ENCODE measurements around the gene SDK1.
A peak's percentile ranks its signal among the peaks of the same experiment; 100 is the strongest.

DNA sequence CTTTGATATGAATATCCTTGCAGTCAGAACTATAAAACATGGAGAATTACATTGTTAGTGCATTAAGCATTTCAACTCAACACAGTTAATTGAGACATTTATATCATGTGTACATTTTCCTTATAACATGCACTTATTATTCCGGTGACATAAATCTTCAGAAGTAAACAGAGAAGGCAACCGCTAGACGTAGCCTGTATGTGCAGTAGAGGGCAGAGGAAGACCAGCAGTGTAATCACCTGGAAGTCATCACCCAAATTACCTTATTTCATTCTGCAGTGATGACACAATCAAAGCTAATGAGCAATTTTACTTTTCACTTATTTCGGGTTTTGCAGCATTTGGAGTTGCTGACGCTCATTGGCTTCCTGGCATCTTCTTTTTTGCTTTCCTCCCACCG, 394.6 kb downstream of the SDK1 start:
- TF ChIP-seq, protein P1, sequence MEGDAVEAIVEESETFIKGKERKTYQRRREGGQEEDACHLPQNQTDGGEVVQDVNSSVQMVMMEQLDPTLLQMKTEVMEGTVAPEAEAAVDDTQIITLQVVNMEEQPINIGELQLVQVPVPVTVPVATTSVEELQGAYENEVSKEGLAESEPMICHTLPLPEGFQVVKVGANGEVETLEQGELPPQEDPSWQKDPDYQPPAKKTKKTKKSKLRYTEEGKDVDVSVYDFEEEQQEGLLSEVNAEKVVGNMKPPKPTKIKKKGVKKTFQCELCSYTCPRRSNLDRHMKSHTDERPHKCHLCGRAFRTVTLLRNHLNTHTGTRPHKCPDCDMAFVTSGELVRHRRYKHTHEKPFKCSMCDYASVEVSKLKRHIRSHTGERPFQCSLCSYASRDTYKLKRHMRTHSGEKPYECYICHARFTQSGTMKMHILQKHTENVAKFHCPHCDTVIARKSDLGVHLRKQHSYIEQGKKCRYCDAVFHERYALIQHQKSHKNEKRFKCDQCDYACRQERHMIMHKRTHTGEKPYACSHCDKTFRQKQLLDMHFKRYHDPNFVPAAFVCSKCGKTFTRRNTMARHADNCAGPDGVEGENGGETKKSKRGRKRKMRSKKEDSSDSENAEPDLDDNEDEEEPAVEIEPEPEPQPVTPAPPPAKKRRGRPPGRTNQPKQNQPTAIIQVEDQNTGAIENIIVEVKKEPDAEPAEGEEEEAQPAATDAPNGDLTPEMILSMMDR (IDR thresholded peaks at IDR 0.05 in 4 of 5, conservative IDR thresholded peaks at IDR 0.05 in 1 of 5), result peak in 1 of 5 experiments; percentile 25
- TF ChIP-seq POLR2A (IDR thresholded peaks at IDR 0.05), result no peak
